H1 (cell line): ENCODE results near the gene MEX3C. TPM values are rescaled to one million over a fixed set of nuclear protein-coding genes. Genes with fewer than 3 reads are reported as not detected.

Experiments used
- CTCF ChIA-PET: fragments of 300-600 bp; sonication (Branson Sonifier 250); formaldehyde crosslinking; loops from one replicate; lab custom pipeline; 2021; ENCODE audit not compliant: partially characterized antibody; lab: Charles Lee
- POLR2A ChIA-PET: fragments of 300-600 bp; sonication (Branson Sonifier 250); formaldehyde crosslinking; loops from one replicate; lab custom pipeline; 2021; ENCODE audit warnings: inconsistent platforms; ENCODE audit not compliant: partially characterized antibody; lab: Charles Lee
- DNase-seq, 2 experiments: peaks; one replicate each; pipeline versions ENCODE4 v3.0.0 to v3.0.0-alpha.2; 2010 to 2022; ENCODE audit warnings: low spot score in 2 of 2, low read depth in 1 of 2, mixed read lengths in 1 of 2
- FAIRE-seq: peaks from 2 replicates; lab custom pipeline; 2011; peaks lifted over from hg19 to GRCh38; lab: Jason Lieb, UNC
- H2AFZ ChIP-seq: 2 replicates; pipeline ENCODE4 v1.8.1; 2012; ENCODE audit warnings: low read length, inconsistent platforms
- H2AK5ac ChIP-seq: 2 replicates; pipeline ENCODE4 v1.6.1; 2013; ENCODE audit warnings: low read depth, low read length
- H2BK120ac ChIP-seq: replicated peaks from 2 replicates; pipeline ENCODE3; 2013; ENCODE audit warnings: low read depth, low read length, inconsistent platforms
- H2BK12ac ChIP-seq: 2 replicates; pipeline ENCODE4 v1.6.1; 2013; ENCODE audit warnings: low read depth, low read length
- H2BK15ac ChIP-seq: 2 replicates; pipeline ENCODE4 v1.6.1; 2013; ENCODE audit warnings: low read length
- H2BK20ac ChIP-seq: 2 replicates; pipeline ENCODE4 v1.6.1; 2013; ENCODE audit warnings: low read length
- H2BK5ac ChIP-seq: 2 replicates; pipeline ENCODE4 v1.6.1; 2013; ENCODE audit warnings: low read depth, low read length
- H3K14ac ChIP-seq: 2 replicates; pipeline ENCODE4 v1.6.1; 2013; ENCODE audit warnings: inconsistent platforms; ENCODE audit not compliant: insufficient read length
- H3K18ac ChIP-seq: 2 replicates; pipeline ENCODE4 v1.6.1; 2013; ENCODE audit warnings: low read length; ENCODE audit errors: extremely low read depth
- H3K23ac ChIP-seq: 2 replicates; pipeline ENCODE4 v1.6.1; 2013; ENCODE audit warnings: inconsistent platforms; ENCODE audit not compliant: insufficient read length
- H3K23me2 ChIP-seq: 2 replicates; pipeline ENCODE4 v1.6.1; 2013; ENCODE audit warnings: low read depth, low read length
- H3K27ac ChIP-seq: 2 replicates; pipeline ENCODE4 v1.6.1; 2011; ENCODE audit warnings: low read depth, low read length, inconsistent platforms
- H3K27me3 ChIP-seq, 4 experiments: replicated peaks in 1 of 4; 1 replicate in 1 of 4; 2 replicates in 3 of 4; pipeline versions ENCODE4 v1.6.1 to v1.8.1; 2011 to 2013; ENCODE audit warnings: low read length in 3 of 4, mild to moderate bottlenecking in 3 of 4, inconsistent platforms in 2 of 4, mixed read lengths in 2 of 4, moderate library complexity in 1 of 4; ENCODE audit not compliant: control insufficient read depth in 3 of 4, insufficient read depth in 3 of 4; ENCODE audit errors: extremely low read depth in 1 of 4
- H3K36me3 ChIP-seq, 4 experiments: 2 replicates each; pipeline versions ENCODE4 v1.6.1 to v1.8.1; 2011 to 2013; ENCODE audit warnings: mild to moderate bottlenecking in 4 of 4, low read length in 3 of 4, moderate library complexity in 2 of 4, control low read depth in 1 of 4, inconsistent platforms in 1 of 4; ENCODE audit not compliant: insufficient read depth in 4 of 4, control insufficient read depth in 2 of 4
- H3K4ac ChIP-seq: replicated peaks from 2 replicates; pipeline ENCODE3; 2013; ENCODE audit warnings: low read length, low read depth, mixed read lengths, inconsistent platforms; ENCODE audit not compliant: insufficient read length
- H3K4me1 ChIP-seq, 4 experiments: replicated peaks in 1 of 4; 1 replicate in 1 of 4; 2 replicates in 3 of 4; pipeline versions ENCODE4 v1.6.1 to v1.8.1; 2011 to 2013; ENCODE audit warnings: low read length in 3 of 4, inconsistent platforms in 2 of 4, mixed read lengths in 1 of 4; ENCODE audit not compliant: insufficient read depth in 4 of 4, control insufficient read depth in 3 of 4
- H3K4me2 ChIP-seq, 2 experiments: 2 replicates each; pipeline versions ENCODE4 v1.6.1 to v1.8.1; 2011 to 2013; ENCODE audit warnings: low read depth in 2 of 2, low read length in 2 of 2, control low read depth in 1 of 2, inconsistent platforms in 1 of 2, mild to moderate bottlenecking in 1 of 2; ENCODE audit not compliant: insufficient read depth in 1 of 2
- H3K4me3 ChIP-seq, 4 experiments: fragments of 200-600, 300-600 bp in 1 of 4; sonication (generic), shearing (Covaris generic), sonication (Bioruptor Twin) in 1 of 4; 2 replicates each; pipeline versions ENCODE4 v1.5.1 to v1.8.1; 2011 to 2016; ENCODE audit warnings: low read length in 4 of 4, low read depth in 3 of 4, control low read depth in 2 of 4, inconsistent platforms in 2 of 4, mild to moderate bottlenecking in 2 of 4, mixed read lengths in 1 of 4, moderate library complexity in 1 of 4; ENCODE audit not compliant: insufficient read depth in 2 of 4; ENCODE audit errors: extremely low read depth in 1 of 4
- H3K56ac ChIP-seq: replicated peaks from 2 replicates; pipeline ENCODE3; 2013; ENCODE audit warnings: low read depth, mild to moderate bottlenecking, mixed read lengths, low read length, inconsistent platforms; ENCODE audit not compliant: insufficient read length
- H3K79me1 ChIP-seq: 2 replicates; pipeline ENCODE4 v1.6.1; 2013; ENCODE audit warnings: low read depth, low read length, control low read depth
- H3K79me2 ChIP-seq, 2 experiments: 2 replicates each; pipeline versions ENCODE4 v1.6.1 to v1.8.1; 2012 to 2013; ENCODE audit warnings: low read length in 2 of 2, mild to moderate bottlenecking in 2 of 2, inconsistent platforms in 1 of 2; ENCODE audit not compliant: insufficient read depth in 2 of 2, control insufficient read depth in 1 of 2
- H3K9ac ChIP-seq, 4 experiments: replicated peaks in 1 of 4; 1 replicate in 1 of 4; 2 replicates in 3 of 4; pipeline versions ENCODE4 v1.6.1 to v1.8.1; 2011 to 2013; ENCODE audit warnings: low read depth in 3 of 4, low read length in 3 of 4, control low read depth in 2 of 4, mild to moderate bottlenecking in 2 of 4, moderate library complexity in 2 of 4, inconsistent platforms in 1 of 4; ENCODE audit errors: extremely low read depth in 1 of 4
- H3K9me3 ChIP-seq, 2 experiments: 2 replicates each; pipeline versions ENCODE4 v1.6.1 to v1.8.1; 2012 to 2013; ENCODE audit warnings: mild to moderate bottlenecking in 2 of 2, moderate library complexity in 2 of 2, control low read depth in 1 of 2, inconsistent platforms in 1 of 2, low read depth in 1 of 2, low read length in 1 of 2, mixed read lengths in 1 of 2; ENCODE audit not compliant: insufficient read depth in 2 of 2
- H4K20me1 ChIP-seq, 2 experiments: replicated peaks in 1 of 2; 2 replicates each; pipeline versions ENCODE3 to v1.8.1; 2011 to 2013; ENCODE audit warnings: inconsistent platforms in 2 of 2, low read length in 2 of 2, mild to moderate bottlenecking in 1 of 2; ENCODE audit not compliant: insufficient read depth in 2 of 2, control insufficient read depth in 1 of 2
- H4K5ac ChIP-seq: 2 replicates; pipeline ENCODE4 v1.6.1; 2013; ENCODE audit warnings: low read length, low read depth, mixed read lengths, inconsistent platforms; ENCODE audit not compliant: insufficient read length
- H4K8ac ChIP-seq: 2 replicates; pipeline ENCODE4 v1.8.0; 2013; ENCODE audit warnings: mild to moderate bottlenecking, moderate library complexity, low read length, inconsistent platforms; ENCODE audit not compliant: insufficient read depth; ENCODE audit errors: extremely low read depth
- H4K91ac ChIP-seq: replicated peaks from 2 replicates; pipeline ENCODE3; 2013; ENCODE audit warnings: low read length, mixed read lengths, inconsistent platforms; ENCODE audit not compliant: insufficient read length
- CBX8 ChIP-seq: fragments of 300-800, 300-1000 bp; sonication (generic); IDR thresholded peaks from 2 replicates; pipeline ENCODE4 v1.7.1; 2016; ENCODE audit warnings: low read depth, low read length, borderline replicate concordance
- CREB1 ChIP-seq: IDR thresholded peaks from 2 replicates; pipeline ENCODE4 v1.6.1; 2012; ENCODE audit warnings: inconsistent platforms
- GABPA ChIP-seq: IDR thresholded peaks from 2 replicates; pipeline ENCODE4 v1.6.1; 2011; ENCODE audit warnings: mild to moderate bottlenecking, low read length, moderate library complexity, borderline replicate concordance; ENCODE audit not compliant: insufficient read depth
- HDAC2 ChIP-seq, 2 experiments: fragments of 300-600 bp in 1 of 2; sonication (generic) in 1 of 2; IDR thresholded peaks; 2 replicates each; pipeline ENCODE4 v1.6.1; 2011 to 2012; ENCODE audit warnings: low read depth in 2 of 2, low read length in 2 of 2, mild to moderate bottlenecking in 2 of 2, moderate library complexity in 2 of 2, borderline replicate concordance in 1 of 2, inconsistent platforms in 1 of 2
- HDAC6 ChIP-seq: IDR thresholded peaks from one replicate; pipeline ENCODE4 v1.7.1; 2012; ENCODE audit warnings: low read depth, mild to moderate bottlenecking, inconsistent platforms, low read length, moderate library complexity
- KDM4A ChIP-seq: IDR thresholded peaks from one replicate; pipeline ENCODE4 v1.7.1; 2012; ENCODE audit warnings: low read depth, mild to moderate bottlenecking, moderate library complexity, low read length, inconsistent platforms; ENCODE audit not compliant: severe bottlenecking
- TCF12 ChIP-seq: IDR thresholded peaks from 2 replicates; pipeline ENCODE4 v1.6.1; 2011; ENCODE audit warnings: low read depth, mild to moderate bottlenecking, low read length
- WGBS, 2 experiments: shearing (Covaris generic) in 1 of 2; methylation state at CpG; one replicate each; pipeline versions ENCODE4 v1.1.6 to v1.1.7; 2013 to 2015; ENCODE audit warnings: low lambda C conversion rate in 2 of 2, mixed read lengths in 2 of 2, inconsistent platforms in 1 of 2, low coverage in 1 of 2, missing lambda C conversion rate in 1 of 2; ENCODE audit not compliant: insufficient replicate concordance in 2 of 2, insufficient coverage in 1 of 2, insufficient read length in 1 of 2; ENCODE audit errors: extremely low coverage in 1 of 2, missing lambda C conversion rate in 1 of 2; 5-methylcytosine and 5-hydroxymethylcytosine counted together
- polyA plus RNA-seq, 7 experiments: library from polyadenylated mRNA; depleted of rRNA in 3 of 7; stranded (reverse) in 5 of 7; unstranded in 2 of 7; fragments of >200 nt in 5 of 7; fragments of 200-250 nt in 2 of 7; gene quantifications; 1 replicate in 5 of 7; 2 replicates in 1 of 7; 4 replicates in 1 of 7; pipeline versions ENCODE4 v1.2.1 to v1.2.3, GENCODE V29; 2011 to 2013; ENCODE audit warnings: missing spikeins in 2 of 7, mixed read lengths in 2 of 7
- total RNA-seq: library from RNA; stranded (reverse); fragmentation: NEBNext Ultra II Directional; extraction: Animal tissue kit (Norgen Biotek cat#: 25700); gene quantifications from 2 replicates; pipeline ENCODE4 v1.2.1, GENCODE V29; 2021
- TF ChIP-seq, protein P1 (sequence below): IDR thresholded peaks from 2 replicates; pipeline ENCODE4 v1.6.1; 2012; ENCODE audit warnings: low read length, inconsistent platforms
- TF ChIP-seq, protein P2 (sequence below): IDR thresholded peaks from 2 replicates; pipeline ENCODE4 v1.6.1; 2012; ENCODE audit warnings: inconsistent platforms

Gene MEX3C
- total and polyA plus RNA-seq, 2 of the 8 experiments (the other 6 are each of a cell fraction or from before 2014, with no cell fraction given): 48.2 to 103 TPM

DNA sequence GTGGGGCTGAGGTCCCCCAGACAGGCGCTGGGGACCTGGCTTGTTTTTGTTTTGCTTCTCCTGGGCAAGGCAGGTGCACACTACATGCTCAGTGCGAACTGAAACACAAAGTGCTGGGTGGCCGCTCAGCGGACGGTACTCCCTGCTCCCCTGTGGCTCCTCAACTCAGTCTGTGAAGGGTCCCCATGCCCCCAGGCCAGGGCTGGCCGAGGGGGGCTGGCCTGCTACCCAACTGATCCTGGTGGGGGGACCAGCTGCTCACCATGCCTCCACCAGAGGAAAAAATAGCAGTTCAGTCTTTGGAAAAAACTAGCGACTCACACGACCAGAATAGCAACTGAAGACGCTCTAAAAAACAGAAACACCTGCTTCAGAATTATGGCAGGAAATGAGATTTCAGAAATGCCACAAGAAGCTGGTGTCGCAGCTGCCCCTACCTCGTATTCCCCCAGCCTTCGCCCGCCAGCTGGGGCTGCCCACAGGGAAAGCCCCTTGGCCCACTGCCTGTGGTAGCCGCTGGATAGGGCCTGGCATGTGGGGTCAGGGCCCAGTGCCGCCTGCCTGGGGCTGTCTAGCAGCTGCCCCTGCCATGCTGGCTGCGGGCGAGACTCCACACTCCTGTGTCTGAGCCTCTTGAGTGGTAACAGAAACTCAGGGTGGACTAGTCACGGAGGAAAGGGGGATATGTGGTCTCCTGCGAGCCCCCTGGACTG is 43.7 kb downstream of the MEX3C start:
- Histone ChIP-seq H3K79me2 (no peaks in the 10 kb centered on the region), H2AFZ (no peak overlapping the region), H4K91ac (no peak overlapping the region), H3K23ac (no peak overlapping the region), H3K4me3 (no peak overlapping the region), H2BK15ac (no peak overlapping the region), H2BK120ac (no peak overlapping the region), H3K79me1 (no peaks in the 10 kb centered on the region), H4K5ac (no peak overlapping the region), H2AK5ac (no peak overlapping the region), H2BK5ac (no peak overlapping the region), H3K14ac (no peak overlapping the region), H3K4ac (no peak overlapping the region), H2BK12ac (no peak overlapping the region), H3K18ac (no peak overlapping the region), H3K4me1 (peaks cover 0 to 2% (median 0%) of the 10 kb centered on the region in 4 experiments; a peak in 1 of 7 replicates), H4K20me1 (no peaks in the 10 kb centered on the region), H3K9ac (0 out of 7 replicates have a peak overlapping the region, but pooled peaks of 1 of the 4 experiments have one; percentile 21), H3K36me3 (no peaks in the 10 kb centered on the region), H3K56ac (no peak overlapping the region), H3K9me3 (no peaks in the 10 kb centered on the region), H3K23me2 (no peaks in the 10 kb centered on the region), H3K27ac (no peak overlapping the region), H2BK20ac (no peak overlapping the region), H3K27me3 (no peaks in the 10 kb centered on the region), H4K8ac (peak overlapping the region; percentile 57), H3K4me2 (no peak overlapping the region)
- CTCF ChIA-PET: interaction anchor here (1.3 kb wide), 1 partner anchor 43 kb away, joined by 3 read pairs; no protein-coding TSS in a partner anchor
- DNase-seq (no peak), FAIRE-seq (no peak)
- POLR2A ChIA-PET: interaction anchor here (1.9 kb wide), 1 partner anchor 43 kb away, joined by 6 read pairs; no protein-coding TSS in a partner anchor
- 94% methylated on average over 19 of the region's 19 CpGs; no CpG with 5 or more reads in 1 of the 2 experiments for whole genome bisulfite sequencing, 2 experiments
- TF ChIP-seq KDM4A: no peak
- TF ChIP-seq, protein P1, sequence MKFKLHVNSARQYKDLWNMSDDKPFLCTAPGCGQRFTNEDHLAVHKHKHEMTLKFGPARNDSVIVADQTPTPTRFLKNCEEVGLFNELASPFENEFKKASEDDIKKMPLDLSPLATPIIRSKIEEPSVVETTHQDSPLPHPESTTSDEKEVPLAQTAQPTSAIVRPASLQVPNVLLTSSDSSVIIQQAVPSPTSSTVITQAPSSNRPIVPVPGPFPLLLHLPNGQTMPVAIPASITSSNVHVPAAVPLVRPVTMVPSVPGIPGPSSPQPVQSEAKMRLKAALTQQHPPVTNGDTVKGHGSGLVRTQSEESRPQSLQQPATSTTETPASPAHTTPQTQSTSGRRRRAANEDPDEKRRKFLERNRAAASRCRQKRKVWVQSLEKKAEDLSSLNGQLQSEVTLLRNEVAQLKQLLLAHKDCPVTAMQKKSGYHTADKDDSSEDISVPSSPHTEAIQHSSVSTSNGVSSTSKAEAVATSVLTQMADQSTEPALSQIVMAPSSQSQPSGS: no peak
- no peak for TF ChIP-seq CREB1
- no peak for TF ChIP-seq TCF12
- TF ChIP-seq, protein P2, sequence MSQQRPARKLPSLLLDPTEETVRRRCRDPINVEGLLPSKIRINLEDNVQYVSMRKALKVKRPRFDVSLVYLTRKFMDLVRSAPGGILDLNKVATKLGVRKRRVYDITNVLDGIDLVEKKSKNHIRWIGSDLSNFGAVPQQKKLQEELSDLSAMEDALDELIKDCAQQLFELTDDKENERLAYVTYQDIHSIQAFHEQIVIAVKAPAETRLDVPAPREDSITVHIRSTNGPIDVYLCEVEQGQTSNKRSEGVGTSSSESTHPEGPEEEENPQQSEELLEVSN: no peak
- TF ChIP-seq HDAC6: no peak
- TF ChIP-seq CBX8: no peak
- no peak for TF ChIP-seq GABPA
- TF ChIP-seq HDAC2 (IDR thresholded peaks at IDR 0.05; ENCODE audit: borderline replicate concordance in 1 of 2, low read depth in 2 of 2, low read length in 2 of 2): no peak
